GM19455 (cell line): Measurements from ENCODE around the gene PHLDB2.

Experiments used
- ATAC-seq: cut with Tn5 transposase; IDR thresholded peaks from one replicate; pipeline ENCODE4 v1.9.1; 2021; ENCODE audit not compliant: unreplicated experiment

The PHLDB2 gene

DNA sequence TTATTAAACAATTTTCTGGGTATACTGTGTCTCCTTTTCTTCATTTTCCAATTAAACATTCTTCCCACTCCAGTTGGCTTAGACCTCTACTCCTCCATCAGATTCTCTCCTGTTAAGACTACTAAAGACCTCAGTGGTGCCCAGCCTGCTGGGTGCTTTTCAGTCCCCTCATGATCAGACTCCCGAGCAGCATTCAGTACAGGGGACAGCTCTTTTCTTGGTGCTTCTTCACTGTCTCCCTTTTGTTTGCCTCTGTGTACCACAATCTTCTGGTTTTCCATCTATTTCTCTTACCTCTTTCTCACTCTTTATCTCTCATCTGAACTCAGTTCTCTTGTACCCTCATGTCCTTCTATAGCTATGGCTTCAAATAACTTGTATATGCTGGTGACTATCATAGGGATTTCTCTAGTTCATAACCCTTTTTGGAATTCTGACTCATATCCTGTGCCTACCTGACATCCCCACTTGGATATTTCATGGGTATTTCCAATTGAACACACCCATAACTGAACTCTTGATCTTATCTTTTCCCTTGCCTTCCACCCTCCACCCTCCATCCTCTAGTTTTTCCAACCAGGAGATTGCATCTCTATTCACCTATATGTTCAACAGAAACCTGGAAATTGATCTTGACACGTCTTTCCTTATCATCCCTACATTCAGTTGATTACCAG is 64.2 kb downstream of the PHLDB2 start:
- ATAC-seq, result no peak

DNA sequence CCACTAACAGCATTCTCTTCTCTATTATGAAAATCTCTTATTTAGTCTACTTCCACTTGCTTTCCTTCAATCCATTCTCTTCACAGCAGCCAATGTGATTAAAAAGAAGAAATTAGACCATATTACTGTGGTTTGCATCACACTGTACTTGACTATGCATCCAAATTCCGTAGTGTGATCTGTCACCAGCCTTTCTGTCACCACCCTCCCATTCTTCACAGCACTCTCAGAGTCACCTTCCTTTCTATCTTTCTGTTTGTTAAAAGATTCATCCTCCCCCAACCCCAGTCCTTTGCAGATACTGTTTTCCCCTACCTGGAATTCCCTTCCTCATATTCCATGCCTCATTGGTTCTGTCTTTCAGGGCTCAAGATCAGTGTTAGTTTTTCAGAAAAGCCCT is 64.7 kb downstream of the PHLDB2 start:
- ATAC-seq, result no peak

DNA sequence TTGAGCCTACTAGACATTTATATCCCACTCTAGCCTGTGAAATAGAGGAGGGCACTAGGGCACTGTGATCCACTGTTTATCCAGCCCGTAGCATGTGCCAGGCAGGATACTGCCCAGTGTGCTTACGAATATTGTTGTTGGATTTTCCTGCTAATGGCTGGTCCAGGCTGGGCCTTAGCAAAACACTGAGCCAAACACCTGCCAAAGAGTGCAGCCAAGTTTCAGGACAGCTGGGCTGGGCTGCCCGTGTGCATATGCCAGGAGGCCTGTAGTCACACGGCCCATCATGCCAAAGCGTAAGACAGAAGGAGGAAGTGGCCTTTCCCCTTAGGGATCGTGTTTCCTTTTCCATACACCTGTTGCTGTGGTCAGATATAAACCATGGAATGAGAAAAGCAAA is 65.2 kb downstream of the PHLDB2 start:
- no peak for ATAC-seq

DNA sequence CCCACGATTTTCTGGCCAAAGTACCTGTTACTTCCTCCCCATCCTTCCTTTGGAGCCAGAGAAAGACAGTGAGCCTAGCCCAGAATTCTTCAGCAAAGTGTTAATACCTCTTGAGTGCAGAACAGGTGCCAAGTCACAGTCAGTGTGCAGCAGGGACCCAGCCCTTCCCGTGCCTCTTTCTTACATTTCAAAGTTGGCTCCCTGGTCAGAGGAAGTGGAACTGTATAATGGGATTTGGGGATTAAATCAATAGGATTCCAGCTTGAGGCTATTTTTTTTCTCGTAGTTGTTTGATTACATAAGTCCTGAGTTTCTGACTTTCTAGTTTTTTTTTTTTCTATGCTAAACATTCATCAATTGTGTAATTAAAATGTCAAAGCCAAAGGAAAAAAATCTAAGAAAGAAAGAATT is 67.2 kb downstream of the PHLDB2 start:
- ATAC-seq, result no peak

DNA sequence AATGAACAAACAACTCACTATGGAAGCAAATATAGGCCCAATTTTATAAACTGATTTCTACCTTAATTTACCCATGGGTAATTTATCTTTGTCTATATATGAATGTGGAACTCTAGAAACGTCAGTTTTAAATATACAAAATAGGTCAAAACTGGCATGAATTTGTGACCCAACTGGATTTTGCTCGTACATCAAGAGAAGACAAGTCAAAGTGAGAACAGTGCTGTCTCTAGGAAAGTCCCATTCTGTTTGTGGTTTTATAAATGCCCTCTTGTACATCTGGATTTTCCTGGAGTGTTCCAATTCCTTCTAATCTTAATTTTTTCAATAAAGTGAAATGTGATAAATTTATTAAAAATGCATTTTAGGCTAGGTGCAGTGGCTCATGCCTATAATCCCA is 69.5 kb downstream of the PHLDB2 start:
- ATAC-seq, result no peak

DNA sequence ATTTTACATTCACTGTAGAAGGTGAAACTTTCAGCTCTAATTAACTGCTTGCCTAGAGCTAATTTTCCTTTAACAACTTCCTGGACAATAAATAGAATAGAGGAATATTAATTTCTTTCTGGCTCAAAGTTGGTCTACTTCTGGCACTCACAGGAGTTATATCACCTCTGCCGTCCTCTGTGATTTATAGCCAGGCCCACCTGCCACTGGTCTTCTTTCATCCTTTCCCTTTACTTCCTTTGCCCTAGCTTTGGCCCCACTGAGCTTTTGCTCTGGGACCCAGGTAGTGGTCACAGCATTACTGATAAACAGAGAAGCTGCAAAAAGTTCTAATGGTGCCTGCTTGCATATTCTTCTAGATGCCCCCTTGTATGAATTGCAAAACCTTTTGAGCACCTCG is 70.4 kb downstream of the PHLDB2 start:
- no peak for ATAC-seq

DNA sequence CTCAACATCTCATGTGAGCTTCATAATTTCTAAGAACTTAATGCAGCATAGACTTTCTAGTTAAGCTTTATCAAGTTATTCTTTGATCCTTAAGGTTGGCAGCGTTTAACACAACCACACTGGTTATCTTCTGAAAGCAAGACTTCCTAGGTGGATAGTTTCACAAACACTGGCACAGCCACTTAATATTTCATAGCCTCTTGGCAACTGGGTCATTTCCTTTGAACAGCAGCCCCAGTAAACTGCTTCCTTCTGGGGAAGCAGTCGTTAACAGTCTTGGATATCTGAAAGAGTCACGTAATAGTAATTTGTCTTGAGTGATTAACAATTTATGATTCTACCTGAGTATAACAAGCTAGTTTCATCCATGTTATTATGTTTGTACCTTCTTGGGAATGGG is 73.9 kb downstream of the PHLDB2 start:
- ATAC-seq, result no peak

DNA sequence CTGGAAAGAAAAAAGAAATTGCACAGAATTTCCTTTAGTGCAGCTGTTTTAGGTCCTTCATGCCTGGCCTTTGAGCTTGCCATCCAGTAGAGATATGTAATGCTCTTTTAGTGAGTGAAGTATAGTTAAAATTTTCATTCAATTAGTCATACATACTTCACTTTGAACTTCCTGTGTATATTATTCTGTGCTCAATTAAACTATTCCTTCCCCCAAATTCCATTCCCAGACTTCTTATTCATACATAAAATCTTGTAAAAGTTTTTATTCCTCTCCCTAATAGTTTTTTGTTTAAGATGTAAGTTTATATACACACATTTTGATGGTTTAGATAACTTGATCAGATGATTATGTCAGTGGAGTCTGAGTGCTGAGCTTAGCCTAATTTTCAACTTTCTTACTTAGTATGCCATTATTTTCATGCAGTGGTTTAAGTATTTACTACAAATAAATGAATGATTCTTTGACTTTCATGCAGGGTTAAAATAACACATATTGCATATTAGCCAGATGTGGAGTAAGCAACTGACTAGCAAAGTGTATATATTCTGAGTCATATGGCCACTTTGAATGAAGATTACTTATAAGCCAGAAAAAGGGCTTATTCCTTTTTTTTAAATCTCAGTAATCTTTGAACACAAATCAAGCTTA is 77.3 kb downstream of the PHLDB2 start:
- ATAC-seq, result no peak

DNA sequence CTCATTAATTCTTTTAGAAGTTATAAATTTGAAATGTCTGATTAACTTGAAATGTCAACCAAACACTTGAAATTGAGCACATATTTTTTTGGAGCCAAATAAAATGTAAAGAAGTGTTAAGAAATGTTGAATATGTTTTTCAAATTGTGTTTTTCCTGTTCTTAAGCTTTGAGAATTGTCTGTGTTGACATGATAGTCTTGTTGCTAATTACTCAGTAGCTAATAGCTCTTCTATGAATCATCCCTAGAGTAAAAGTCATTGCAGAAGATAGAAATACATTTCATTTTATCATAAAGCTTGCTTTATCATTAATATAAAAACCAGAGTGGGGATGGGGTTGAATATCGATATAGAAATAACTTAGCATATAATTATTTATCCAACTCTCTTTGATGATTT is 77.9 kb downstream of the PHLDB2 start:
- ATAC-seq, result no peak

DNA sequence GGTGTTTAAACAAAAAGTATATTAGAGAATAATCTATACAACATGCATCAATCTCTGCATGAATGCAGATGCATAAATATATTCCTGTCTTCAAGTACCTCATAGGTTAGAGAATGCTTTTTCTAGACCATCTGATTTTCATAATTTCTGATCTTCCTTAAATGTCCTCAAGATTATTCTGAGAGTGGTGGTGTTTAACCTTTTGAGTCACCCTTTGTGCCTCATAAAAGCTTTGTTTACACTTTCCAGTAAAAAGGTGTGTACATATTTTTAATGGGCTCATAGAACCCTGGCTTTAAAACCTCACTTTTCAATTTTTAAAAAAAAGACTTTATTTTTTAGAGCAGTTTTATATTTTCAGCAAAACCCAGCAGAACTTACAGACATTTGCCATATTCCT is 78.8 kb downstream of the PHLDB2 start:
- ATAC-seq, result no peak

DNA sequence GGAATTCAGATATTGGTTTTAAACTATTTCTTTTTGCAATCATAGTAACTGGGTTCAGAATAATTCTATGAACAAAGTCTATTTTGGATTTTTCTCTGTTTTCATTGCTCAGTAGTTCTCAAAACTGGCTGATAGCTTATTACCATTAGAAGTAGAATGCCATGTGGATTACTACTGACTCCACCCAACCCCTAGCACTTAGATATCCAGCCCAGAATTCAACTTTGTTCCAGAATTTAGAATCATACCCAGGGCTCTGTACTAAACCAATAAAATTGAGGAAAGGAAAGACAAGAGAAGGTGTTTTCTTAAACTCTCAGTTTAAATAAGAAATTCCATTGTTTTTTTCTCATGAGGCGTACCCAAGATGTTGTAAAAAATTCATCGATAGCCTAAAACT is 80.8 kb downstream of the PHLDB2 start:
- ATAC-seq, result no peak

DNA sequence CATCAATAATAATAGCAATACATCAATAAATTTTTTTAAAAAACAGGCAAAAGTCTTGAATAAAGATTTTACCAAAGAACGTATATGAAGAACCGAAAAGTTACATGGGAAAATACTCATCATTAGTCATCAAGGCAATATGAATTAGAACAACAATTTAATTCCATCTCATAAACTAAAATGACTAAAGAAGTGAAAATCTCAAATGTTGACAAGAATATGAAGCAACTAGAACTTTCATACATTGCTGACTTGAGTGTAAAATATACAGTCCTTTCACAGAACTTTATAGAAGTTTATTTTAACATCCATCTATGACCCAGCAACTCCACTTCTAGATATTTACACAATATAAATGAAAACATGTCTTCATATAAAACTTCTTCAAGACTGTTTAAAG is 84.5 kb downstream of the PHLDB2 start:
- no peak for ATAC-seq

DNA sequence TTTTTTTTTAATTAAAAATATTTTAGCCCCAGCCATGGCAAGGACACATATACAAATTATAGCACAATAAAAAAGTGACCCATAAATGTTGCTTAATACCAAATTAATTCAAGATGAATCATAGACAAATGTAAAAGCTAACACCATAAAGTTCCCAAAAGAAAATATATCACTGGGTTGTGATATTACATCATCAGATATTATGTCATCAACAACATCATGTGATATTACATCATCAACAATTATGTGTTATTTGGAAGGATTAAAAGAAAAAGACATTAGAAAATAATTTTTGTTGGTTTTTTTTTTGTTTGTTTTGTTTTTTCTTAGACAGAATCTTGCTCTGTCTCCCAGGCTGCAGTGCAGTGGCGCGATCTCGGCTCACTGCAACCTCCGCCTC is 85.3 kb downstream of the PHLDB2 start:
- ATAC-seq, result no peak

DNA sequence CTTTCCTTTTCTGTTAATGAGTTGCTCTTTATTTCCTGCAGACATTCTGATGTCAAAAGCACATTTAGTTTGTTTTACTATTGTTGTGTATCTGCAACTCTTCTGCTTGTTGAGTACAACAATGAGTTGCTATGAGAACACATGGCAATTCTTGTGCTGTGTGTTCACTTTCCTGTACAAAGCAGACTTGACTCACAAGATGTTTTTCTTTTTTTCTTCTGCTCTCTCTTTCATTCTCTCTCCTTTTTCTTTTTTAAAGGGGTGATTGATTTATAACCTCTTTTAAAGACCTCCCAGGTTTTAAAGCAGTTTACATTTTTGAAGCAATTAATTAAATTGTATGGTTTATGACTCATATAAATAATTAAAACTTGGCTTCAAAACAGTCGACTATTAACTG is 88.2 kb downstream of the PHLDB2 start:
- no peak for ATAC-seq

DNA sequence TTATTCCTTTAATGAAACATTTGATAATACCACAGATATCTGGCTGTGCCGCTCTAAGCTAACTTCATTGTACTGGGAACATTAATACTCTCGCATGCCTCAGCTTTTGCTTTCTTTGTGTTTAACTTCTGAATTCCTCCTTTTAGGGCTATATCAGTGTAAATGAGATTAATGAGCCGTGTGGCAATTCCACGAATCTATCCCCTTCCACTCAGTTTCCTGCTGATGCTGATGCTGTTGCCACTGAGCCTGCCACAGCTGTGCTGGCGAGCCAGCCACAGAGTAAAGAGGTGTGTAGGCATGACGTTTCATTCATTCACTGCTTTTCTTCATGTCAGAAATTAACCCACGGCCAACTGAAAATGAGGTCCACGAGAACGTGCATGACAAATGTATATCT is 89.7 kb downstream of the PHLDB2 start:
- ATAC-seq, result no peak

DNA sequence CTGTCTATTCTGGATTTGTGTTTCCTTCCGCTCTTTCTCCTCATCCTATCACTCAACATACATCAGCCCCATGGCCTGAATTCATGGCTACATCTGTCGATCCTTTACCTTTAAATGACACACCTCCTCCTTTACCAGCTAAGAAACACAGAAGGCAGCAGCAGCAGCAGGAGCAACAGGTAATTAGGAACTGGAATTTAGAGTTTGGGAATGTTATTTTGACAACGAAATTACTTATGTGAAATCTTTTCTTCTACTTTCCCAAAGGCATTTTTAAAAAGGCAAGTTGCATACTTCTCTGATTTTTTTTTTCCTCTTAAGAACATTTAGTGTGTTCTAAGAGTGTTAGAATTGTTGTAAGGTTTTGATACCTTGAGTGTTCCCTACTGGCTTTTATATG is 90.6 kb downstream of the PHLDB2 start:
- no peak for ATAC-seq

DNA sequence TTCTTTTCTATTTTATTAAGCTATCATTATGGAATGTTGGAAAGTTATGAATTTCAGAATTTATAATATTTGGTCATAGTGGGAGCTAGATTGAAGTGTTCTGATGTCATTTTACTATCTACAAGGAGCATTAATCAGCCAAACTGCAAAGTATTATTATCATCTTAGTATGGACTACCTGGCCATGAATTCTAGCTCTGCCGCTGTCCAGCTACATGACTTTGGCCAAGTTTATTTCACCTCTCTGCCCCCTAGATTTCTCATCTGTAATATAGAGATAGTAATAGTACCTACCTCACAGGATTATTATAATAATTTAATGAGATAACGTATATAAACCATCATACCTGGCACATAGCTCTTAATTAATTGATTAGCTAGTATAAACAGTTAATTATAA is 92.0 kb downstream of the PHLDB2 start:
- ATAC-seq, result no peak

DNA sequence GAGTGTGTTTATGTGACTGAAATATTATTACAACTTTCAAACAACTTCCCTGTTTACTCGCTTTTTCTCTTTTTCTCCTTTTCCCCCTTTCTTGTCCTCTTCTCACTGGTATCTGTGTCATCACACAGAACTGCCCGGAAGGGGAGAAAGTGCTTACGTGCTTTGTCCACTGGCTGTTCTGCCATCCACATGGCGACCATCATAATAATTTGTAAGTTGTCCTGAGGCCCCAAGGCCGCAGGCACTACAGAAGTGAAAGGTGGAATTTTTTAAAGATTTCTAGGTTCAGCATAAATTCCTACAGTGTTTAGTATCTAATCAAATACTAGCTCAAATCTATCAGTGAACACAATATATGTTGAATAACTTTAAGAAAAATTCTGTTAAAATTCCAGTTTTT is 93.0 kb downstream of the PHLDB2 start:
- ATAC-seq, result no peak

DNA sequence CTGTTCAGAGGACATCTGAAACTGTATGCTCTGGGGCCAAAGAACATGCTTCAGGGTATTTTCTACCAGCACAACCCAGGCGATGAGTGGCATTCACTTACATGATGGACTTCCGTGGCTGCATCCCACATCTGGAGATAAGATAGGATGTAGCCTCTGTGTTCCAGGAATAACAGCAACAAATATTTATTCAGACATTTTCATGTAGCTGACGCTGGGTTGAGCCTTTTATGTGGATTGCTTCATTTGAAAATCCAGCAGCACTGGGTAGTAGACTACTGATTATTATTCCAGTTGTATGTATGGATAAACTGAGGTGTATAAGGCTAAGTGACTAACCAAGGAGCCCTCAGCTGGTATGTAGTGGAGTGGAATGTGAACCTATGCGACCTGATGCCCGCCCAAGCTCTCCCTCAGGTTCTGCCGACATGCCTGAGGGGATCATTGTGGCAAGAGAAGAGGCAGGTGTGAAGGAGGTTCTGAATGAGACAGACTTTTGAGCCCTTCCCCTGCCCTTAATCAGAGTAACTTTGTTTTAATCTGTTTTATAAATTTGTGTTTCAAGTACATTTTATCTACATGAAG is 93.9 kb downstream of the PHLDB2 start:
- ATAC-seq, result no peak

DNA sequence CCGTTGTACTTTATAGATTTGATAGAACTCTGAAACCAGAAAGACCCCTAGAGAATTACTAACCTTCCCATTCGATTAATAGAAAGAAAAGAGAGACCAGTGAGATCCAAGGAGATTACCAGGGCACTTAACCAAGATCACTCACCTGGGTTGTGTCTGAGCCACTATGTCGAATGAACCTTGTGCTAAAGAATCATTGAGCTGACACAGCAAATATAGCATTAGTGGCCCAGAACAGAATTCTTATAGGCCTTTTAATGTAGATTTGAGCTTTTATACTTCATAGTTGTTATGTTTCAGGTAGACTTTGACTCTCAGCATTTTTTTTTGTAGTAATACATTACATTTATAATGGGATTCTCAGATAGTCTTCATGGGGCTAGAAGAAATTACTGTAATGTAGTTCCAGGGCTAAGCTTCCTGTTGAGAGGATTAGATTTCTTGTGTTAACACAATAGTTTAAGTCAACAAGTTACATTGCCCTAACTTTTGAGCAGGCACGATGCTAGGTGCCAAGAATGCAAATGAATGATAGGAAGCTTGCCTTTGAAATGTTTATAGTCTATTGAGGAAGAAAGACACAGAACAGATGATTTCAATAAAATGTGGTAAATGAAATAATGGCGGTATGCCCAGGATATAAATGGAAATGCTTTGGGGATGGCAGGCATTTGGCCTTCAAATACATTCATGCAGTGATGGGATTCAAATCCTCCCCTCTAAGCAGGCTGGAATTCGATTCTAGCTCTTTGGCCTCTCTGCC is 95.3 kb downstream of the PHLDB2 start:
- ATAC-seq, result no peak

DNA sequence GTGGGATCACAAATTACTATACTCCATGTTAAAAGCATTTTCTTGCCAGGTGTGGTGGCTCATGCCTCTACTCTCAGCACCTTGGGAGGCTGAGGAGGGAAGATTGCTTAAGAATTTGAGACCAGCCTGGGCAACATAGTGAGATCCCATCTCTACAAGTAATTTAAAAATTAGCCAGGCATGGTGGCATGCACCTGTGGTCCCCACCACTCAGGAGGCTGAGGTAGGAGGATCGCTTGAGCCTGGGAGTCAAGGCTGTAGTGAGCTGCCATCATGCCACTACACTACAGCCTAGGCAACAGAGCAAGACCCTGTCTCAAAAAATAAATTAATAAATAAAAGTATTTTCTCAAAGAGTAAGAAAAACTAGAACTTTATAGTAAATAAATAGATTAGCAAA is 96.8 kb downstream of the PHLDB2 start:
- ATAC-seq, result no peak

DNA sequence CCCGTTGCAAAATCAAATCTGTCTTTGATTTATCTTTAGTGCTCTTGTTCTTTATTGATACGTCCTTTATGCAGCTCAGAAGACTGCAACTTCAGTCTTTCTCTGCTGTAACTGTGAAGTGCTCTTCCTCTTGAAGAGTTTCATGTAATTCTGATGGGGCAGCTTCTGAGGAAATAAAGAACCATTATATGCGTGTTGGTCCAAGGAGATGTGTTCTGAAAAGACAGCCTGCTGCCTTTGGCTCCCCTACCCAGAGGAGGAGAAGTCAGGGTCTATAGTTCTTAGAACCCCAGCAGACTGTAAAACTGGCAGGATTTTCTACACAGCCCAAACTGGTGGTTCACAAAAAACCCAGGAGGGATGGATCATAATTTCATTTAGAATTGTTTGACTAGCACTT is 97.4 kb downstream of the PHLDB2 start:
- ATAC-seq, result no peak
